GM21526 (cell line): ENCODE results near the gene NISCH.
A peak's percentile ranks its signal among the peaks of the same experiment; 100 is the strongest.

Source experiments
- ATAC-seq: cut with Tn5 transposase; IDR thresholded peaks from one replicate; pipeline ENCODE4 v1.9.1; 2021; ENCODE audit warnings: moderate library complexity; ENCODE audit not compliant: unreplicated experiment, low FRiP score

NISCH gene

GRCh38 chr3:52435246-52436101 lies 19.9 kb upstream of the NISCH start:
- no peak for ATAC-seq

- no peak for ATAC-seq
Observed at GRCh38 chr3:52436500-52437149, 18.8 kb upstream of the NISCH start.

GRCh38 chr3:52437326-52438103 lies 17.9 kb upstream of the NISCH start:
- ATAC-seq = no peak

GRCh38 chr3:52438104-52438376 lies 17.4 kb upstream of the NISCH start:
- ATAC-seq = no peak

GRCh38 chr3:52438579-52439425 lies 16.6 kb upstream of the NISCH start:
- no peak for ATAC-seq

- ATAC-seq = no peak
Observed at GRCh38 chr3:52439426-52440248, 15.8 kb upstream of the NISCH start.

- ATAC-seq = no peak
Observed at GRCh38 chr3:52440249-52440551, 15.2 kb upstream of the NISCH start.

- no peak for ATAC-seq
Observed at GRCh38 chr3:52440671-52441070, 14.7 kb upstream of the NISCH start.

GRCh38 chr3:52441091-52441771 lies 14.2 kb upstream of the NISCH start:
- no peak for ATAC-seq

GRCh38 chr3:52441772-52442332 lies 13.6 kb upstream of the NISCH start:
- ATAC-seq = no peak

- ATAC-seq = no peak
Observed at GRCh38 chr3:52442409-52443267, 12.8 kb upstream of the NISCH start.

GRCh38 chr3:52443268-52443610 lies 12.2 kb upstream of the NISCH start:
- no peak for ATAC-seq

GRCh38 chr3:52443791-52444687 lies 11.4 kb upstream of the NISCH start:
- no peak for ATAC-seq

- peak; percentile 73 for ATAC-seq
Observed at GRCh38 chr3:52444860-52445793, 10.3 kb upstream of the NISCH start, which contains the start of gene SEMA3G. Gene SEMA3G, minus strand, starts transcription at chr3:52445103. Its CDS starts 76 bp downstream, at chr3:52445027.

GRCh38 chr3:52446042-52446441 lies 9.4 kb upstream of the NISCH start:
- ATAC-seq = no peak
